Urinary bladder (tissue), 4 donors: ENCODE measurements around the gene LIN7A. TPM values are rescaled to one million over a fixed set of nuclear protein-coding genes. Genes with fewer than 3 reads are reported as not detected.

Experiments used
- DNase-seq: peaks from one replicate; pipeline ENCODE4 v3.0.0-alpha.2; 2015; ENCODE audit errors: extremely low spot score
- H3K27ac ChIP-seq: one replicate; pipeline ENCODE4 v1.5.1; 2013; ENCODE audit warnings: low read depth, mild to moderate bottlenecking, moderate library complexity
- H3K36me3 ChIP-seq: one replicate; pipeline ENCODE4 v1.6.1; 2013; ENCODE audit warnings: mild to moderate bottlenecking, moderate library complexity; ENCODE audit not compliant: insufficient read depth
- H3K4me1 ChIP-seq: one replicate; pipeline ENCODE4 v1.6.1; 2013; ENCODE audit warnings: mild to moderate bottlenecking, moderate library complexity; ENCODE audit not compliant: insufficient read depth
- H3K4me3 ChIP-seq: one replicate; pipeline ENCODE4 v1.5.1; 2013; ENCODE audit warnings: low read depth, low read length
- WGBS: extraction: QIAGEN DNeasy Blood & Tissue Kit; methylation state at CpG from one replicate; pipeline ENCODE4 v1.1.7; 2013; 5-methylcytosine and 5-hydroxymethylcytosine counted together
- polyA plus RNA-seq: library from polyadenylated mRNA; stranded (reverse); fragments of 200-250 nt; gene quantifications from one replicate; pipeline ENCODE4 v1.2.3, GENCODE V29; 2013
- total RNA-seq: library from RNA; depleted of rRNA; stranded (reverse); fragments of >200 nt; gene quantifications from one replicate; pipeline ENCODE4 v1.2.3, GENCODE V29; 2014
- donor health status: healthy with polysubstance abuse.
- donor health status: healthy.

Gene LIN7A, protein sequence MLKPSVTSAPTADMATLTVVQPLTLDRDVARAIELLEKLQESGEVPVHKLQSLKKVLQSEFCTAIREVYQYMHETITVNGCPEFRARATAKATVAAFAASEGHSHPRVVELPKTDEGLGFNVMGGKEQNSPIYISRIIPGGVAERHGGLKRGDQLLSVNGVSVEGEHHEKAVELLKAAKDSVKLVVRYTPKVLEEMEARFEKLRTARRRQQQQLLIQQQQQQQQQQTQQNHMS
- total RNA-seq = 31.2 TPM
- 6.2 TPM for polyA plus RNA-seq

DNA sequence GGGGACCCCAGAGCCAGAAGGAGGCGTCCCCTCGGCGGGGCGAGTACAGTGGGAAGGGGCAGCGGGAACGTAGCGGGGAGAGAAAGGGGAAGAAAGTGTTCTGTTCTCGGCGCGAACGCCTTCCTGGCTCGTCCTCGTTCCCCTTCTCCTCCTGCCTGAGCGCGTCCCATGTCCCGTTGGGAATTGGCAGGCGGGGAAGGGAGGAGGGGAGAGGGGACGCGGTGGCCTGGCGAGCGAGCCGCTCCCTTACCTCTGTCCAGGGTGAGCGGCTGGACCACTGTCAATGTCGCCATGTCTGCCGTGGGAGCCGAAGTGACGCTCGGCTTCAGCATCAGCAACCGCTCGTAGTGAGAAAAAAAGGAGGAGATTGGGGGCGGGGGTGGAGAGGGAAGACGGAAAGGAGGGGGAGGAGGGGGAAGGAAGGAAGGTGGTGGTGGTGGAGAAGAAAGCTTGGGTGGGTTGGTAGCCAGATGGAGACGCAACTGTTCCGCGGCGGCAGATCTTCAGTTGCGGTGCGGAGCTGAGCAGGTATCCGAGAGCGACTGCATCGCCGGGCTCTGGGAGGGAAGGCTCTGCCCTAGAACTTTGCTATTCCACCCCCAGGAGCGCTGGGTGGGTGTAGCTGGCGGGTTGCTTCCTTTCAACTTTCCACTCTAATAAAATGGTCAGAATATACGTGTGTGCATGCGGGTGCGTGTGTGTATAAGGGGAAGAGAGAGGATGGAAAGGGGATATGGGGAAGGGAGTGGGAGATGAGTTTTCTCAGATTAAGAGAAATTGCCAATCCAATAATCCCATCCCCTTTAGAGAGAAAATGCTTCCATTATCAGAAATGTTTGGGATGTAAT is at the start of gene LIN7A:
TSS of gene LIN7A (minus strand) at position 544 of the 848 bp plus-strand sequence. CDS start at position 332, 212 bp downstream.
- 1% methylated on average over 47 of the region's 47 CpGs for WGBS
- Histone ChIP-seq H3K4me1 (no peaks in the 10 kb centered on the region), H3K36me3 (no peaks in the 10 kb centered on the region), H3K27ac (peak within 1 kb of the TSS; percentile 82), H3K4me3 (peak within 1 kb of the TSS; percentile 66)
- no peak for DNase-seq

DNA sequence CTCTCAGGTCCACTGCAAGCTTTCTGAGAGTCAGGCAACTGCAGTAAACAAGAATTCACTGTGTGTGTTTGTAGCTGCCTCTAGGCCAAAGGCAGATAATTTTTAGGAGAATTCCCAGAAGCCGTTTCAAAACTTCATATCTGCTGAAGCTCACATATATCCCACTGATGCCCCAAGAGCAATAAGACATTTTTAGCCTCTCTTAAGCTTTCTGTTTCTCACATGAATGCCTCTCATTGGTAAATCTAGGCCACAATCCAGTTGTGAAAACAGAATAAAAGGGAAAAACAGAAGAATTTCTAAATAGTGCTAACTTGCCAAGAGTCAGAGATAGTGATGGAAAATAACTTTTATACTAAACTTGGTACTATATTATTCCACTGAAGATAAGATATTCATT is 48.5 kb upstream of the LIN7A start:
- WGBS = 38% methylated on average over 1 of the region's 1 CpG
- Histone ChIP-seq H3K36me3 (no peaks in the 10 kb centered on the region), H3K4me3 (no peak overlapping the region), H3K27ac (no peak overlapping the region), H3K4me1 (no peaks in the 10 kb centered on the region)
- DNase-seq = no peak

DNA sequence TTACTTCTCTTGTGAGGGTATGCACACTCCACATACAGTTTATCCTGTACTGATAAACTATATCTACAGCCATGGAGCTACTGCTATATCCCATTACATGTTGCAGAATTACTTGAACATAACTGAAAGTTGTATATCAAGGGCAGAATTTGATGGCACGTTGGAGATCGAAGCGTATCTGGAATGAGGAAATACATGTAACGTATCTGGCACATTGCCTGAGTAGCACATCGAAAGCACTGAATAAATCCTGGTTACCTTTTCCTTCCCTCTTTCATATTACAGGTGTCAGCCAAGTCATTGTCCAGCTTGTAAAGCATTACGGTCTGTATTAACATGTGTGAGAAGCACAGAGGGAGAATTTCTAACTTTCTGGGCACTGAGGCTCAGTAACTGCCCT is 42.1 kb upstream of the LIN7A start:
- Histone ChIP-seq H3K27ac (no peak overlapping the region), H3K36me3 (no peaks in the 10 kb centered on the region)
- 70% methylated on average over 6 of the region's 6 CpGs for WGBS

DNA sequence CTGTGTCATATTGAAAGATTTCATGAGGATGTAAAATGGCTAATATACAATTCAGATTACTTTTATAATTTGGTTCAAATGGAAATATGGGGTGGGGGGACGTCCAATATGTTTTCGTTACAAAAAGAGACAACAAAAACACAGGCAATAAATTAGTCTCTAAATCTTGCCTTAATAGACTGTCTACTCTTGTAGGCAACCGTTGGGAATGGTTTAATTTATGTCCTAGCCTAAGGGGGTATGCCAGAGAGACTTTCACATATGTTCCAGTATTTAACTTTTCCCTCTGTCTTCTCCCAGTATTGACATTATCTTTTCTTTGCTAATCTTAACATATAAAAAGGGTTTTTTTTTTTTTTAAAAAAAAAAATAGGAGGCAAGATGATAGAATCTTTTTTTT is 41.5 kb upstream of the LIN7A start:
- 55% methylated on average over 3 of the region's 3 CpGs for WGBS
- no peaks in the 10 kb centered on the region for H3K4me1 ChIP-seq
- H3K4me3 ChIP-seq = no peak overlapping the region
- H3K36me3 ChIP-seq = no peaks in the 10 kb centered on the region
- DNase-seq = no peak
- no peak overlapping the region for H3K27ac ChIP-seq

More for the DNA sequence above, 42.1 kb upstream of the LIN7A start:
- DNase-seq = no peak
- H3K4me3 ChIP-seq = no peak overlapping the region
- H3K4me1 ChIP-seq = no peaks in the 10 kb centered on the region

DNA sequence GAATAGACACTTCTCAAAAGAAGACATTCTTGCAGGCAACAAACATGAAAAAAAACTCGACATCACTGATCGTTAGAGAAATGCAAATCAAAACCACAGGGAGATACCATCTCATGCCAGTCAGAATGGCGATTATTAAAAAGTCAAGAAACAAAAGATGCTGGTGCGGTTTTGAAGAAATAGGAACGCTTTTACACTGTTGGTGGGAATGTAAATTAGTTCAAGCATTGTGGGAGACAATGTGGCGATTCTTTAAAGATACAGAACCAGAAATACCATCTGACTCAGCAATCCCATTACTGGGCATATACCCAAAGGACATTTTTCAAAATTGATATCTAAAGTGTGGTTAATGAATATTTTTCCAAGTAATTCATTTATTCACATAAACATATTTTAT is 39.6 kb upstream of the LIN7A start:
- H3K4me3 ChIP-seq = no peak overlapping the region
- no peaks in the 10 kb centered on the region for H3K4me1 ChIP-seq
- WGBS = 84% methylated on average over 6 of the region's 6 CpGs
- H3K36me3 ChIP-seq = no peaks in the 10 kb centered on the region
- DNase-seq = no peak
- no peak overlapping the region for H3K27ac ChIP-seq

DNA sequence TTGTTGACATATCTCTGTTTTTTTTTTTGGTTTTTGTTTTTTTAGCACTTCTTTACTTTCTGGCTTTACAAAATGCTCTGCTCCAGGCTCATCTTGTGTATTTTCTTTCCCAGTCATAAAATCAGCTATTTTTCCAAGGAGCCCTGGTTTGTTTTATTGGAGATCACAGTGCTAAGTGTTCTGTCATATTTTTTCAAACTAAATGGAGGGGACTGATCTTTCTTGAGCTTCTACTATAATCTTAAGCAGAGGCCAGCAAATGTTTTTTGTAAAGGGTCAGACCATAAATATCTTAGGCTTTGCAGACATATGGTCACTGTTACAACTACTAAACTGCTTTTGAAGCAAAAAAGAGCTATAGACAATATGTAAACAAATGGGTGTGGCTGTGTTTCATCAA is 30.6 kb upstream of the LIN7A start:
- Histone ChIP-seq H3K36me3 (no peaks in the 10 kb centered on the region), H3K4me1 (no peaks in the 10 kb centered on the region), H3K4me3 (no peak overlapping the region), H3K27ac (no peak overlapping the region)
- no peak for DNase-seq

GRCh38 chr12:80967565-80967964 is 29.8 kb upstream of the LIN7A start:
- H3K27ac ChIP-seq = no peak overlapping the region
- H3K4me1 ChIP-seq = no peaks in the 10 kb centered on the region
- no peak overlapping the region for H3K4me3 ChIP-seq
- H3K36me3 ChIP-seq = no peaks in the 10 kb centered on the region
- DNase-seq = no peak
- 79% methylated on average over 3 of the region's 3 CpGs for WGBS

- no peaks in the 10 kb centered on the region for H3K4me1 ChIP-seq
- DNase-seq = no peak
- no peak overlapping the region for H3K4me3 ChIP-seq
- WGBS = 74% methylated on average over 1 of the region's 1 CpG
- H3K36me3 ChIP-seq = no peaks in the 10 kb centered on the region
- H3K27ac ChIP-seq = no peak overlapping the region
Observed at GRCh38 chr12:80966001-80966400, 28.3 kb upstream of the LIN7A start.

GRCh38 chr12:80958162-80958561 is 20.4 kb upstream of the LIN7A start:
- DNase-seq = no peak
- H3K27ac ChIP-seq = no peak overlapping the region
- 96% methylated on average over 5 of the region's 5 CpGs for WGBS
- H3K36me3 ChIP-seq = no peaks in the 10 kb centered on the region
- no peaks in the 10 kb centered on the region for H3K4me1 ChIP-seq
- no peak overlapping the region for H3K4me3 ChIP-seq

- H3K4me1 ChIP-seq = no peaks in the 10 kb centered on the region
- no peak overlapping the region for H3K4me3 ChIP-seq
- no peaks in the 10 kb centered on the region for H3K36me3 ChIP-seq
- WGBS = 40% methylated on average over 5 of the region's 5 CpGs
- H3K27ac ChIP-seq = no peak overlapping the region
- DNase-seq = no peak
Observed at GRCh38 chr12:80954857-80955520, 17.3 kb upstream of the LIN7A start.

DNA sequence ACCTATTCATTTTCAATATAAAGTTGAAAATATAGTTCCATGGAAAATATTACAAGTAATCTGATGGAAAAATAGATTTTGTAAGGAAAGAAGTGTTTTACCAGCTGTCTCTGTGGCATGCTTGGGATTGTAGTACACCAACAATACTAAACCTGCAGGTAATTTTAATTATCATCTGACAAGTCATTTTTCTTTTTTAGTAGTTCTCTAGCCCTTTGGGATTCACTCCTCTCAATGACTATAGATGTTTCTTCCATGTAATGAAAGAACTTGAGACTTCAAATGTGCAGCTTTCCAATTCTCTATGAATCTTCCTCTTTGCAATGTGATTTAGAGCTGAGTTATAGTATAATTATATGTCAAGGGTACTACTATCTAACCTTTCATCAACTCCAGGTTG is 14.7 kb upstream of the LIN7A start:
- Histone ChIP-seq H3K4me3 (no peak overlapping the region), H3K27ac (no peak overlapping the region), H3K4me1 (no peaks in the 10 kb centered on the region), H3K36me3 (no peaks in the 10 kb centered on the region)
- DNase-seq = no peak

DNA sequence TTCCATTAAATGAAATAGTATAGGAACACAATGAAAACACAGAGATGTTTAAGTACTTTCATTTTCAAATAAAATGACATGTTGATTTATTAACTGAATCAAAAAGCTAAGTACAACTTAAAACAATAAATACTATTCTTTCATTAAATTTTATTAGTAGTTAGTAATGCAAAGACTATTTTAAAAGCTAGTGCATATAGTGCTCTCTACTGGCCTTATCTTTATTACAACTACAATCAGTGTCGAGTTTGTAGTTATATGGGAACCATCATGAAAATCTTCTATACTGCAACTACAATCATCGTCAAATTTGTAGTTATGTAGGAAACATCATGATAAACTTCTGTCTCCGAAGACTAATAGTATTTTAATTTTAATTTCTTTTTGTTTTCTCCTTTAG is 8.9 kb upstream of the LIN7A start:
- Histone ChIP-seq H3K27ac (no peak overlapping the region), H3K4me1 (no peaks in the 10 kb centered on the region), H3K36me3 (no peaks in the 10 kb centered on the region), H3K4me3 (no peak overlapping the region)
- 26% methylated on average over 3 of the region's 3 CpGs for WGBS
- DNase-seq = no peak

DNA sequence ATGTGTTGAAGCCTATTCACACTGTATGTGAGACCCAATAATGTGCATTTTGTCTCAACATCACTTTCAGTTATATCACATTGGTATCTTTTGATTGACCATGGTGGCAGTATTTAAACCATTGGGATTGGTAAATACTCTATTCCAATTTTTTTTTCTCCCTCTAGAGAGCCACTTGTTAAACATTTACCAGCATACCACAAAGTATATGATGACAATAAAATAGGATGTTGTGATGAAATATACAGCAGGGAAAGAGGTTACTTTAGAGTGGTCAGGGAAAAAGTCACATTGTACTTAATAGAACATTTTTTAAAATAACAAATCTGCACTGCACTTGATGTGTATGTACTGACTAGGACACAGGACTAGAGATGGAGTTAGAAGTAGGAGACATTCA is 5.6 kb upstream of the LIN7A start:
- no peak for DNase-seq
- H3K27ac ChIP-seq = no peak overlapping the region
- no peak overlapping the region for H3K4me3 ChIP-seq
- H3K36me3 ChIP-seq = no peaks in the 10 kb centered on the region
- H3K4me1 ChIP-seq = no peaks in the 10 kb centered on the region

DNA sequence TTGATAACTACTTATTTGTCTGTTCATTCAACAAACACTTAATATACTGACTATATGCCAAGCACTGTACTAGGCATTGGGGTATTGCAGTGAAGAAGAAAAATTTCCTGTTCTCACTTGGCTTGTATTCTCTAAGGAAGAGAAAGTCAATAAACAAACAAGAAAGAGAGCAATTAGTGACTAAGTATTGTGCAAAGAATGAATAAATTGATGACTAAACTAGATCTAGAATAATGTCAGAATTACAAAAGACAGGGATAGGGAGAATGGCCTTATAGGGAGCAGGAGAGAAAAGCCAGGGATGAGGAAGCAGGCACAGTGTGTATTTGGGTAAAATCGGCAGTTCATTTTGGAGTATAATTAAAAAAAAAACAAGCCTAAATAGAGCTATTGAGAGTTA is 4.2 kb upstream of the LIN7A start:
- WGBS = 95% methylated on average over 1 of the region's 1 CpG
- Histone ChIP-seq H3K4me1 (no peaks in the 10 kb centered on the region), H3K4me3 (no peak overlapping the region), H3K36me3 (no peaks in the 10 kb centered on the region), H3K27ac (no peak overlapping the region)
- DNase-seq = no peak
